ENCODE results near the gene NCAPH2.

NCAPH2 gene

GRCh38 chr22:50529897-50530579 lies 22.0 kb downstream of the NCAPH2 start, which contains the start of gene TYMP:
TSS of gene TYMP (minus strand) at chr22:50530012. CDS start at chr22:50529709, 303 bp downstream.
- peak; percentile 93 for DNase-seq (ENCODE audit: low read depth)
- TF ChIP-seq CTCF (IDR thresholded peaks at IDR 0.05; ENCODE audit: insufficient read depth, low read depth, low read length, missing control alignments): no peak
- H3K4me3 ChIP-seq (ENCODE audit: low read depth, low read length): peak within 1 kb of the TSS; percentile 100

GRCh38 chr22:50530580-50530876 lies 22.5 kb downstream of the NCAPH2 start:
- DNase-seq (ENCODE audit: low read depth): no peak
- H3K4me3 ChIP-seq (ENCODE audit: low read depth, low read length): peak overlapping the region; percentile 100

GRCh38 chr22:50530877-50531545 lies 23.0 kb downstream of the NCAPH2 start:
- H3K4me3 ChIP-seq (ENCODE audit: low read depth, low read length): peak overlapping the region; percentile 100
- TF ChIP-seq CTCF (IDR thresholded peaks at IDR 0.05; ENCODE audit: insufficient read depth, low read depth, low read length, missing control alignments): no peak
- DNase-seq (ENCODE audit: low read depth): peak; percentile 96

More at GRCh38 chr22:50530580-50530876, 22.5 kb downstream of the NCAPH2 start:
- TF ChIP-seq CTCF (IDR thresholded peaks at IDR 0.05; ENCODE audit: insufficient read depth, low read depth, low read length, missing control alignments): no peak

- no peak for TF ChIP-seq CTCF (IDR thresholded peaks at IDR 0.05; ENCODE audit: insufficient read depth, low read depth, low read length, missing control alignments)
- peak; percentile 94 for DNase-seq (ENCODE audit: low read depth)
- H3K4me3 ChIP-seq (ENCODE audit: low read depth, low read length): peak overlapping the region; percentile 100
Observed at GRCh38 chr22:50531546-50531961, 23.5 kb downstream of the NCAPH2 start.

GRCh38 chr22:50531962-50532674 lies 24.1 kb downstream of the NCAPH2 start:
- H3K4me3 ChIP-seq (ENCODE audit: low read depth, low read length): peak overlapping the region; percentile 100
- DNase-seq (ENCODE audit: low read depth): peak; percentile 66
- no peak for TF ChIP-seq CTCF (IDR thresholded peaks at IDR 0.05; ENCODE audit: insufficient read depth, low read depth, low read length, missing control alignments)

- peak overlapping the region; percentile 100 for H3K4me3 ChIP-seq (ENCODE audit: low read depth, low read length)
- no peak for DNase-seq (ENCODE audit: low read depth)
- no peak for TF ChIP-seq CTCF (IDR thresholded peaks at IDR 0.05; ENCODE audit: insufficient read depth, low read depth, low read length, missing control alignments)
Observed at GRCh38 chr22:50532824-50533796, 25.1 kb downstream of the NCAPH2 start.

- peak overlapping the region; percentile 40 for H3K4me3 ChIP-seq (ENCODE audit: low read depth, low read length)
- peak; percentile 88 for DNase-seq (ENCODE audit: low read depth)
Observed at GRCh38 chr22:50533856-50534711, 26.1 kb downstream of the NCAPH2 start.

Measured in GM12865 (cell line).